Aorta (tissue), 5 donors: Measurements from ENCODE around the gene RUNX1. TPM values are rescaled to one million over a fixed set of nuclear protein-coding genes. Genes with fewer than 3 reads are reported as not detected.

Experiments
- ATAC-seq: fragments of 200-7000 bp; cut with Tn5 transposase; one replicate; pipeline ENCODE4 v1.9.1; 2022; ENCODE audit warnings: moderate library complexity; ENCODE audit not compliant: low FRiP score
- DNase-seq, 2 donors: peaks; one replicate each; pipeline ENCODE4 v3.0.0-alpha.2; 2020
- H3K27ac ChIP-seq, 2 donors: one replicate each; pipeline ENCODE4 v1.5.1; 2013; ENCODE audit warnings: low read length in 2 of 2, mild to moderate bottlenecking in 2 of 2, moderate library complexity in 2 of 2, control low read depth in 1 of 2, inconsistent platforms in 1 of 2, low read depth in 1 of 2
- H3K27me3 ChIP-seq, 2 donors: one replicate each; pipeline ENCODE4 v1.6.1; 2013; ENCODE audit warnings: control low read depth in 1 of 2, low read length in 1 of 2, mild to moderate bottlenecking in 1 of 2, moderate library complexity in 1 of 2; ENCODE audit not compliant: insufficient read depth in 2 of 2, control insufficient read depth in 1 of 2
- H3K36me3 ChIP-seq, 2 donors: one replicate each; pipeline ENCODE4 v1.6.1; 2013; ENCODE audit warnings: control low read depth in 1 of 2, low read length in 1 of 2, mild to moderate bottlenecking in 1 of 2; ENCODE audit not compliant: insufficient read depth in 2 of 2, control insufficient read depth in 1 of 2
- H3K4me1 ChIP-seq, 2 donors: one replicate each; pipeline ENCODE4 v1.6.1; 2013; ENCODE audit warnings: low read length in 2 of 2, control low read depth in 1 of 2, mild to moderate bottlenecking in 1 of 2, moderate library complexity in 1 of 2; ENCODE audit not compliant: insufficient read depth in 2 of 2, control insufficient read depth in 1 of 2
- H3K4me3 ChIP-seq, 2 donors: one replicate each; pipeline ENCODE4 v1.5.1; 2013; ENCODE audit warnings: low read length in 2 of 2, control low read depth in 1 of 2, mild to moderate bottlenecking in 1 of 2
- H3K9me3 ChIP-seq: one replicate; pipeline ENCODE4 v1.6.1; 2013; ENCODE audit warnings: mild to moderate bottlenecking, low read length; ENCODE audit not compliant: control insufficient read depth
- whole genome bisulfite sequencing, 2 donors: extraction: QIAGEN DNeasy Blood & Tissue Kit; methylation state at CpG; one replicate each; pipeline ENCODE4 v1.1.7; 2013; 5-methylcytosine and 5-hydroxymethylcytosine counted together
- intact Hi-C, 2 donors: fragments of 100-400 bp; cut with DNase I; formaldehyde crosslinking; loops; one replicate each; pipeline versions ENCODE4 v1.14.2 to v1.15.0; 2022
- polyA plus RNA-seq, 2 donors: library from polyadenylated mRNA; stranded (reverse); fragments of 200-250 nt; gene quantifications; one replicate each; pipeline ENCODE4 v1.2.3, GENCODE V29; 2013
- total RNA-seq, 2 donors: library from RNA; stranded (reverse); fragmentation: NEBNext Ultra II Directional; extraction: Animal tissue kit (Norgen Biotek cat#: 25700); gene quantifications; one replicate each; pipeline ENCODE4 v1.2.1, GENCODE V29; 2021
- donor health status: healthy with polysubstance abuse.
- donor health status: Bipolar disorder and iron deficiency.
- donor health status: DM: no; HTN: no; CAD: no.
- donor health status: DM: no; HTN: no; CAD: no.
- donor health status: DM: yes; HTN: yes; CAD: no.

Gene RUNX1
- total and polyA plus RNA-seq, 4 donors = 2.9 to 128 (median 31.6) TPM

GRCh38 chr21:35071347-35071746 lies 22.2 kb upstream of the RUNX1 start:
- intact Hi-C loops = no loop called here
- H3K4me1 ChIP-seq = peaks cover 0 to 4% of the 10 kb centered on the region in 2 donors
- no peaks in the 10 kb centered on the region for H3K27me3 ChIP-seq
- H3K27ac ChIP-seq = no peak overlapping the region
- ATAC-seq = no peak
- no peak overlapping the region for H3K4me3 ChIP-seq
- peaks cover 3% of the 10 kb centered on the region for H3K9me3 ChIP-seq
- H3K36me3 ChIP-seq = no peaks in the 10 kb centered on the region
- 88 to 90% methylated on average over 2 of the region's 2 CpGs for WGBS, 2 donors
- DNase-seq = no peak

GRCh38 chr21:35070436-35070835 lies 21.3 kb upstream of the RUNX1 start:
- Histone ChIP-seq H3K36me3 (no peaks in the 10 kb centered on the region), H3K27ac (no peak overlapping the region), H3K4me3 (no peak overlapping the region), H3K9me3 (peaks cover 3% of the 10 kb centered on the region), H3K27me3 (no peaks in the 10 kb centered on the region), H3K4me1 (peaks cover 0 to 4% of the 10 kb centered on the region in 2 donors)
- ATAC-seq (no peak), DNase-seq (no peak)
- 57 to 73% methylated on average over 5 of the region's 5 CpGs for WGBS, 2 donors
- intact Hi-C loops = no loop called here

GRCh38 chr21:35066824-35067223 lies 17.7 kb upstream of the RUNX1 start:
- no peak for DNase-seq
- Histone ChIP-seq H3K27ac (no peak overlapping the region), H3K4me1 (no peaks in the 10 kb centered on the region), H3K9me3 (no peaks in the 10 kb centered on the region), H3K4me3 (no peak overlapping the region), H3K36me3 (no peaks in the 10 kb centered on the region), H3K27me3 (no peaks in the 10 kb centered on the region)
- intact Hi-C loops = no loop called here
- ATAC-seq = no peak
- 84 to 87% methylated on average over 4 of the region's 4 CpGs for WGBS, 2 donors

- ATAC-seq (no peak), DNase-seq (no peak)
- Histone ChIP-seq H3K27me3 (no peaks in the 10 kb centered on the region), H3K4me3 (no peak overlapping the region), H3K4me1 (no peaks in the 10 kb centered on the region), H3K9me3 (no peaks in the 10 kb centered on the region), H3K36me3 (no peaks in the 10 kb centered on the region), H3K27ac (no peak overlapping the region)
- intact Hi-C loops = no loop called here
- WGBS, 2 donors = 84% methylated on average over 6 of the region's 6 CpGs
Measured at GRCh38 chr21:35063428-35064172, 14.5 kb upstream of the RUNX1 start.

GRCh38 chr21:35062016-35062415 lies 12.9 kb upstream of the RUNX1 start:
- WGBS, 2 donors = 84 to 92% methylated on average over 3 of the region's 3 CpGs
- Histone ChIP-seq H3K4me1 (no peaks in the 10 kb centered on the region), H3K36me3 (no peaks in the 10 kb centered on the region), H3K27me3 (no peaks in the 10 kb centered on the region), H3K4me3 (no peak overlapping the region), H3K27ac (no peak overlapping the region), H3K9me3 (no peaks in the 10 kb centered on the region)
- intact Hi-C loops = no loop called here
- no peak for DNase-seq
- ATAC-seq = no peak

GRCh38 chr21:35059742-35060141 lies 10.6 kb upstream of the RUNX1 start:
- no peaks in the 10 kb centered on the region for H3K9me3 ChIP-seq
- no peaks in the 10 kb centered on the region for H3K4me1 ChIP-seq
- H3K27ac ChIP-seq = no peak overlapping the region
- ATAC-seq = no peak
- no peaks in the 10 kb centered on the region for H3K36me3 ChIP-seq
- no peak for DNase-seq
- H3K27me3 ChIP-seq = no peaks in the 10 kb centered on the region
- 89 to 95% methylated on average over 3 of the region's 3 CpGs for WGBS, 2 donors
- no peak overlapping the region for H3K4me3 ChIP-seq
- intact Hi-C loops = loop anchor here in 1 of 2 donors (5.0 to 10.0 kb wide), 2 partner anchors 138 to 165 kb away; no protein-coding TSS in a partner anchor

GRCh38 chr21:35058058-35058457 lies 9.0 kb upstream of the RUNX1 start:
- Histone ChIP-seq H3K9me3 (no peaks in the 10 kb centered on the region), H3K27me3 (no peaks in the 10 kb centered on the region), H3K27ac (no peak overlapping the region), H3K4me1 (no peaks in the 10 kb centered on the region), H3K36me3 (no peaks in the 10 kb centered on the region), H3K4me3 (no peak overlapping the region)
- ATAC-seq = no peak
- DNase-seq = no peak
- 85 to 96% methylated on average over 1 of the region's 1 CpG for WGBS, 2 donors
- intact Hi-C loops = loop anchor here in 1 of 2 donors (5.0 to 10.0 kb wide), 2 partner anchors 139 to 163 kb away; no protein-coding TSS in a partner anchor

GRCh38 chr21:35057428-35057827 lies 8.3 kb upstream of the RUNX1 start:
- H3K27ac ChIP-seq = no peak overlapping the region
- no peaks in the 10 kb centered on the region for H3K36me3 ChIP-seq
- ATAC-seq (no peak), DNase-seq (no peak)
- no peak overlapping the region for H3K4me3 ChIP-seq
- 93 to 94% methylated on average over 7 of the region's 7 CpGs for WGBS, 2 donors
- H3K9me3 ChIP-seq = no peaks in the 10 kb centered on the region
- H3K27me3 ChIP-seq = no peaks in the 10 kb centered on the region
- H3K4me1 ChIP-seq = peaks cover 0 to 3% of the 10 kb centered on the region in 2 donors
- intact Hi-C loops = loop anchor here in 1 of 2 donors (5.0 to 10.0 kb wide), 2 partner anchors 140 to 163 kb away; no protein-coding TSS in a partner anchor
